Neural crest cell (in vitro differentiated cells): ENCODE measurements around the gene ZCCHC17. TPM values are rescaled to one million over a fixed set of nuclear protein-coding genes. Genes with fewer than 3 reads are reported as not detected.
"Not testable (repeated sequence)": the region's sequence is repeated elsewhere in the genome, so short reads cannot be mapped to it uniquely, and the experiment has no call there.

Source experiments
- DNase-seq: peaks from one replicate; pipeline ENCODE4 v3.0.0; 2021; ENCODE audit warnings: low read depth, mixed read lengths, low spot score
- H3K27ac Mint-ChIP-seq: one replicate; pipeline ENCODE4 v1.8.0; 2021; ENCODE audit warnings: mild to moderate bottlenecking, mixed read lengths; ENCODE audit not compliant: unreplicated experiment
- H3K27me3 Mint-ChIP-seq: 2 replicates; pipeline ENCODE4 v1.8.0; 2021; ENCODE audit warnings: low read depth, mild to moderate bottlenecking, mixed read lengths
- H3K36me3 Mint-ChIP-seq: 2 replicates; pipeline ENCODE4 v1.8.0; 2021; ENCODE audit warnings: low read depth, mild to moderate bottlenecking, mixed read lengths
- H3K4me1 Mint-ChIP-seq: 2 replicates; pipeline ENCODE4 v1.8.0; 2021; ENCODE audit warnings: mixed read lengths
- H3K4me3 Mint-ChIP-seq: one replicate; pipeline ENCODE4 v1.8.0; 2021; ENCODE audit warnings: mild to moderate bottlenecking, mixed read lengths
- H3K9me3 Mint-ChIP-seq: 2 replicates; pipeline ENCODE4 v1.8.0; 2021; ENCODE audit warnings: mixed read lengths
- total RNA-seq: library from RNA; stranded (reverse); gene quantifications from 2 replicates; pipeline ENCODE4 v1.2.1, GENCODE V29; 2021
- TF ChIP-seq, protein P1 (sequence below): fragments of 200-600 bp; sonication (generic); conservative IDR thresholded peaks from 2 replicates; pipeline ENCODE4 v1.5.0; 2021; ENCODE audit warnings: antibody characterized with exemption, mild to moderate bottlenecking

The ZCCHC17 gene
- total RNA-seq, 1 donor from 2014 or later = 59.7 TPM

DNA sequence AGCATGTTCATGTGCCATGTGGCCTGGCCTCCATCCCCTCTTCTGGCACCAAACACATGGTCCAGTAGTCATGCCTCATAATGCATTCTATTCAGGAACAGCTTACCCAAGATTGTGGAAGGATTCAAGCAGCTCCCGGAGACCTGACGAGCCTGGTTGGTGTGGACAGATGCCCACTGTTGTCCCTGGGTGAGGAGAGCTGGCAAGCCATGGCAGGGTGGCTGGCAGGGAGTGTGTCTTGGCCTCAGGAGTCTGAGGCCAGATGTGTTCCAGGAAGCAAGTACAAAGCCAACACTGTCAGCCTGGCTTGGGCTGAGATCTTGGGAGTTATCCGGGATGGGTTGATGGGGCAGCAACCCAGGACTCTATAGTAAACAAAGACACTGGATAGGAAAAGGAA, 83.3 kb downstream of the ZCCHC17 start:
- TF ChIP-seq, protein P1, sequence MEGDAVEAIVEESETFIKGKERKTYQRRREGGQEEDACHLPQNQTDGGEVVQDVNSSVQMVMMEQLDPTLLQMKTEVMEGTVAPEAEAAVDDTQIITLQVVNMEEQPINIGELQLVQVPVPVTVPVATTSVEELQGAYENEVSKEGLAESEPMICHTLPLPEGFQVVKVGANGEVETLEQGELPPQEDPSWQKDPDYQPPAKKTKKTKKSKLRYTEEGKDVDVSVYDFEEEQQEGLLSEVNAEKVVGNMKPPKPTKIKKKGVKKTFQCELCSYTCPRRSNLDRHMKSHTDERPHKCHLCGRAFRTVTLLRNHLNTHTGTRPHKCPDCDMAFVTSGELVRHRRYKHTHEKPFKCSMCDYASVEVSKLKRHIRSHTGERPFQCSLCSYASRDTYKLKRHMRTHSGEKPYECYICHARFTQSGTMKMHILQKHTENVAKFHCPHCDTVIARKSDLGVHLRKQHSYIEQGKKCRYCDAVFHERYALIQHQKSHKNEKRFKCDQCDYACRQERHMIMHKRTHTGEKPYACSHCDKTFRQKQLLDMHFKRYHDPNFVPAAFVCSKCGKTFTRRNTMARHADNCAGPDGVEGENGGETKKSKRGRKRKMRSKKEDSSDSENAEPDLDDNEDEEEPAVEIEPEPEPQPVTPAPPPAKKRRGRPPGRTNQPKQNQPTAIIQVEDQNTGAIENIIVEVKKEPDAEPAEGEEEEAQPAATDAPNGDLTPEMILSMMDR = no peak
- no peaks in the 10 kb centered on the region for H3K36me3 Mint-ChIP-seq
- no peaks in the 10 kb centered on the region for H3K27me3 Mint-ChIP-seq
- peak overlapping the region; percentile 66 for H3K27ac Mint-ChIP-seq
- peaks cover 31% of the 10 kb centered on the region for H3K4me1 Mint-ChIP-seq
- no peaks in the 10 kb centered on the region for H3K9me3 Mint-ChIP-seq
- H3K4me3 Mint-ChIP-seq = no peak overlapping the region
- DNase-seq = no peak

DNA sequence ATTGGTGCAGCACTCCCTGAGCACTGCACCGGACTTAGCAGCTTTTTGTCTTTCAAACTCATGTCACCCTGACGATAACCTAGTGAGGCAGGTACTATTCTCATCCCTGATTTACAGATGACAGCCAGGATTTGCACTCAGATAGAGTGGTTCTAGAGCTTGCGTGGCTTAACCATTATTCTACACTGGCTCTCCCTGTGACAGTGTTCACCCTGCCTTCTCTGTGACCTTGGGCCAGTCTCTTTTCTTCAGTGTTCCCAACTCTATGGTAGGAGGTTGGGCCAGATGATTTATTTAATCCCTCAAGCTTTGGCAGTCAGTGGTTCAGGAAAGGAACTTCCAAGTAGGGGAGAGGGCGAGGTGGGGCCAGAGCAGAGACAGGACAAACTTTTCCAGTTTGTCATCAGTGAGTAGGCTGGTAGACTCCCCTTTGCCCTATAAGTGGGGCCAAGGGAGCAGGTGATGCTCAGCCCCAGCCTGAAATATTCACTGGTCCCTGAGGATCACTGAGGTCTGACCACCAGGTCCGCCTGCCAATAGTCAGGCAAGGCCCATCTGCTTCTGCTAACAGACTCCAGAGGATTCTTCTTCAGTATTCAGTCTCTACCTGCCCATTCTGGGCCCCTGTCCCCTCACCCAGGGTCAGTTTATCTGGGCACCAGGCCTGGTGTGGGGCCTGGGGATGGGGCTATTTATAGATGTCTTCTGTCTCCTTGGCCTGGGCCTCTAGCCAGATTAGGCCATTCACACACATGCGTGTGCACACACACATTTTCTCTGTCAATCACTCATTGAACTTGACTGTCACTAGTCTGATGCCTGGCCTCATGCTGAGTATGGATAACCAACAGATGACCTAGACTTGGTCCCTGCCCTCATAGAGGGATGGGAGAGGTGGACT, 84.8 kb downstream of the ZCCHC17 start:
- H3K36me3 Mint-ChIP-seq = no peaks in the 10 kb centered on the region
- H3K4me3 Mint-ChIP-seq = no peak overlapping the region
- peak overlapping the region; percentile 53 for H3K27ac Mint-ChIP-seq
- TF ChIP-seq, protein P1 = no peak
- DNase-seq = no peak
- H3K9me3 Mint-ChIP-seq = no peaks in the 10 kb centered on the region
- no peaks in the 10 kb centered on the region for H3K27me3 Mint-ChIP-seq
- H3K4me1 Mint-ChIP-seq = peaks cover 24% of the 10 kb centered on the region

DNA sequence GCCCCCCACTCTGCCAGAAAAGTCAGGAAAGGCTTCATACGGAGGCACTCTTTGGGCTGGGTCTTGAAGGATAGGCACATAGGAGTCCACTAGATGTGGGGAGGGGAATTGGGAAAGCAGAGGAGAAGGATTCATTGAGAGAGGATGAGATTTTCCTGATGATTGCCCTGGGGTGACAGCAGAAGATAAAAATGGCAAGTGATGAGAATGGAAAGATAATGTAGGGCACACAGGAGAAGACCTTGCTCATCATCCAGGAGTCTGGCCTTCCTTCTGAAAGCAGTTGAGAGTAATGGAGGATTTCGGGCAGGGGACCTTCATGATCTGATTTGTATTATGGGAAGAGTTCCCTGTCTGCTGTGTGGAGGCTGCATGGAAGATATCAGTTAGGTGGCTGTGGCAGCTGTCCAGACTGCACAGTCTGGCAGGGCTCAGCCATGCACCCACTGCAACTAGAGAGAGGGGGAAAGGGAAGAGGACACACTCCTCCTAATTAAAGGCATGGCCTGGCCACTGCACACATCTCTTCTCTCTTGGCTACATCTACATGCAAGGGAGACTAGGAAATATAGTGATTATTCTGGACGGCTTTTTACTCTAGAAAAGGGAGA, 85.7 kb downstream of the ZCCHC17 start:
- Mint-ChIP-seq H3K4me1 (peaks cover 17% of the 10 kb centered on the region), H3K27me3 (no peaks in the 10 kb centered on the region)

DNA sequence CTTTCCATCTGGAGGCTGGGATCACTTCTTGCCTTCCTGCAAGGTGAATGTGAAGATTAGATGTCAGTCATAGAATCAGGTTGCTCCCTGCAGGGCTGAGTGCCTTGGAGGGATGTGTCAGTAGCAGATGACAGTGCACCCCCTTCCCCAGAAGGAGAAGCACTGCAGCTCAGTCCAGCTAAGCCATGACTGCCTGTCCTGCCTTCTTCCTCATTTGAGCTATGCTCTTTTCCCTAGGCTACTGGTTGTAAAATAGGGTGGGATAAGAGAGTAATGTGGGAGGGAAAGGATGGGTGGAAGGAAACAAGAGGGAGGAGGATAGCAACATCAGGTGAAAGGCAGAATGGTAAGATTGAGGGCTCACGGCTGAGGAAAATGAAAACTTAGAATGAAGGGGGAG, 87.1 kb downstream of the ZCCHC17 start:
- Mint-ChIP-seq H3K36me3 (peaks cover 2% of the 10 kb centered on the region), H3K27me3 (no peaks in the 10 kb centered on the region), H3K27ac (no peak overlapping the region), H3K4me3 (no peak overlapping the region), H3K4me1 (peaks cover 7% of the 10 kb centered on the region), H3K9me3 (no peaks in the 10 kb centered on the region)
- no peak for DNase-seq
- TF ChIP-seq, protein P1 = no peak

More for the DNA sequence above, 85.7 kb downstream of the ZCCHC17 start:
- no peak for DNase-seq
- Mint-ChIP-seq H3K27ac (no peak overlapping the region), H3K4me3 (no peak overlapping the region), H3K9me3 (no peaks in the 10 kb centered on the region), H3K36me3 (no peaks in the 10 kb centered on the region)
- TF ChIP-seq, protein P1 = no peak

DNA sequence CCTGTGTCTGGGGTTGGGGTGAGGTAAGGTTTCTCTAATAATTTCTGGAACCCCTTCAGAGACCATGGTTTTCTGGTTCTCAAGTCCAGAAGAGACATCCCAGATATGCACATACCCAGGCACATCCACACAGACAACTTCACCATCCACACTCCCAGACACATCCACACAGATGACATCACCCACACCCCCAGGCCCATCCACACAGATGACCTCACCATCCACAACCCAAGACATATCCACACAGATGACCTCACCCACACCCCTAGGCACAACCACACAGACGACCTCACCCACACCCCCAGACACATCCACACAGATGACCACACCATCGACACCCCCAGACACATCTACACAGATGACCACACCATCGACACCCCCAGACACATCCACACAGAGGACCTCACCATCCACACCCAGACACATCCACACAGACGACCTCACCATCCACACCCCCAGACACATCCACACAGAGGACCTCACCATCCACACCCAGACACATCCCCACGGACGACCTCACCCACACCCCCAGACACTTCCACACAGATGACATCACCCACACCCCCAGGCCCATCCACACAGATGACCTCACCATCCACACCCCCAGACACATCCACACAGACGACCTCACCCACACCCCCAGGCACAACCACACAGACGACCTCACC, 89.9 kb downstream of the ZCCHC17 start:
- H3K27ac Mint-ChIP-seq, DNase-seq, H3K36me3 Mint-ChIP-seq, H3K27me3 Mint-ChIP-seq, H3K4me3 Mint-ChIP-seq, H3K4me1 Mint-ChIP-seq, H3K9me3 Mint-ChIP-seq: not testable (repeated sequence)
